ENCODE results near the gene PRSS21. TPM values are rescaled to one million over a fixed set of nuclear protein-coding genes. Genes with fewer than 3 reads are reported as not detected.

The PRSS21 gene
- total RNA-seq, 2 experiments from 2014 or later: 3.0 to 4.0 TPM

DNA sequence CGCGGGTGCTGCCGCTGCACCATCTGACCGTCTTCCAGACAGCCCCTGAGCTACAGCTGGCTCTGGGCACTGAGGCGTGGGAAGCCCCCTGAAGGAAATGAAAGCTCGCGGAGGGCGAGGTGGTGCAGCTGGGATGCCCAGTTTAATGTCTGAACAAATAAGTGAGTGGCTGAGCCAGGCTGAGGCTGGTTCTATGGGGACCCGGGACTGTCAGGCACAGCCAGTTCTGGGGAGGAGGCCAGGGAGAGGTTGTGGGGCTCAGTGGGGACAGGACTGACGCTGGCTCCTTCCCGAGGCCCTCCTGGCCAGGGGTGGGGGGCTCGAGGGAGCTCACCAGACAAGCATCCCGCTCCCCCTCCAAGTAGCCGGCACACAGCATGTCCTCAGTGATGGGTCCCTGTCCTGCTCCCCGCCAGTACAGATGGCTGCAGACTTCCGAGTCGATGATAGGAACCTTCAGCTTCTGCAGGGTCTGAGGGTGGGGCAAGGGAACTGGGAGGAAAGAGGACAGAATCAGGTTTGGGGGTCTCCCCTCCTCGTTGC, 36.6 kb downstream of the PRSS21 start:
- no peak for DNase-seq
- Mint-ChIP-seq H3K4me1 (peaks cover 5% of the 10 kb centered on the region), H3K36me3 (ENCODE audit: low read depth) (peaks cover 9% of the 10 kb centered on the region), H3K9me3 (peaks cover 13% of the 10 kb centered on the region), H3K27me3 (peaks cover 15% of the 10 kb centered on the region), H3K27ac (no peak overlapping the region), H3K4me3 (no peak overlapping the region)
- ChIA-PET CTCF (interaction anchor here (0.8 to 2.7 kb wide), 4 partner anchors 10 to 74 kb away, joined by 3 to 15 read pairs (median 6); no protein-coding TSS in a partner anchor), POLR2A (interaction anchor here (1.4 kb wide), 1 partner anchor 75 kb away, joined by 3 read pairs; no protein-coding TSS in a partner anchor)

DNA sequence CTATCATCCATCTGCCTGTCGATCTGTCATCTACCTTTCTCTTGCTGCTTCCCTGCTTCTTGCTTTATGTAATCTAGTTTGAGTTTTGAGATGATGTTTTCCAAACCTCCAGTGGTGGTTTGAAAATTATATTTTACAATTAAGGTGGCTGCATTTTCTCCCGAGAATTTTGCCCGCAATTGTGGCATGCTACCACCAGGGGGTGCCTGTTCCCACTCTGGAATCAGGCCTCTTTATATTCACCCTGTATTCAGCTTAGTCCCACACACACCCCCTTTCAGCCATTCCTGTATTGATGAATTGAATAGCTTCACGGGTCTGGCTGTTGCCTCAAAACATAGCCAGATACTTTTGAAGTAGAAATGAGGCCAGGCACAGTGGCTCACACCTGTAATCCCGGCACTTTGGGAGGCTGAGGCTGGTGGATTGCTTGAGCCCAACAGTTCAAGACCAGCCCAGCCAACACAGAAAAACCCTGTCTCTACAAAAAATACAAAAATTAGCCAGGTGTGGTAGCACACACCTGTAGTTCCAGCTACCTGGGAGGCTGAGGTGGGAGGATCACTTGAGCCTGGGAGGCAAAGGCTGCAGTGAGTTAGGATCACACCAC, 37.8 kb downstream of the PRSS21 start:
- H3K36me3 Mint-ChIP-seq (ENCODE audit: low read depth): peaks cover 9% of the 10 kb centered on the region

GRCh38 chr16:2855536-2855935, 38.5 kb downstream of the PRSS21 start:
- H3K27me3 Mint-ChIP-seq: peaks cover 12% of the 10 kb centered on the region
- no peak overlapping the region for H3K27ac Mint-ChIP-seq
- ChIA-PET CTCF (interaction anchor here (1.3 kb wide), 1 partner anchor 13 kb away, joined by 6 read pairs; no protein-coding TSS in a partner anchor), POLR2A (interaction anchor here (1.2 kb wide), 1 partner anchor 16 kb away, joined by 4 read pairs; no protein-coding TSS in a partner anchor)
- DNase-seq: no peak
- peaks cover 9% of the 10 kb centered on the region for H3K36me3 Mint-ChIP-seq (ENCODE audit: low read depth)
- no peak overlapping the region for H3K4me3 Mint-ChIP-seq
- H3K9me3 Mint-ChIP-seq: peaks cover 13% of the 10 kb centered on the region
- H3K4me1 Mint-ChIP-seq: peaks cover 5% of the 10 kb centered on the region

More for the DNA sequence above, 37.8 kb downstream of the PRSS21 start:
- peaks cover 5% of the 10 kb centered on the region for H3K4me1 Mint-ChIP-seq
- no peak overlapping the region for H3K4me3 Mint-ChIP-seq
- peaks cover 10% of the 10 kb centered on the region for H3K27me3 Mint-ChIP-seq
- DNase-seq: no peak
- peaks cover 13% of the 10 kb centered on the region for H3K9me3 Mint-ChIP-seq
- POLR2A ChIA-PET: interaction anchor here (0.6 to 1.3 kb wide), 2 partner anchors 17 to 27 kb away, joined by 3 read pairs; no protein-coding TSS in a partner anchor
- H3K27ac Mint-ChIP-seq: no peak overlapping the region
- CTCF ChIA-PET: interaction anchor here (0.8 to 2.7 kb wide), 5 partner anchors 9 to 66 kb away, joined by 3 to 15 read pairs (median 5); no protein-coding TSS in a partner anchor

- H3K4me3 Mint-ChIP-seq: no peak overlapping the region
- H3K36me3 Mint-ChIP-seq (ENCODE audit: low read depth): peaks cover 9% of the 10 kb centered on the region
- POLR2A ChIA-PET: interaction anchor here (1.2 kb wide), 1 partner anchor 17 kb away, joined by 4 read pairs; no protein-coding TSS in a partner anchor
- peaks cover 5% of the 10 kb centered on the region for H3K4me1 Mint-ChIP-seq
- H3K9me3 Mint-ChIP-seq: peaks cover 15% of the 10 kb centered on the region
- no peak for DNase-seq
- CTCF ChIA-PET: interaction anchor here (0.7 to 1.3 kb wide), 2 partner anchors 11 to 12 kb away, joined by 3 to 6 read pairs; no protein-coding TSS in a partner anchor
- H3K27me3 Mint-ChIP-seq: peaks cover 12% of the 10 kb centered on the region
- H3K27ac Mint-ChIP-seq: no peak overlapping the region
Measured at GRCh38 chr16:2856061-2856670, 39.1 kb downstream of the PRSS21 start.

GRCh38 chr16:2856686-2857450, 39.8 kb downstream of the PRSS21 start:
- Mint-ChIP-seq H3K27me3 (peaks cover 14% of the 10 kb centered on the region), H3K27ac (no peak overlapping the region), H3K36me3 (ENCODE audit: low read depth) (peaks cover 9% of the 10 kb centered on the region), H3K9me3 (peaks cover 20% of the 10 kb centered on the region), H3K4me1 (peaks cover 5% of the 10 kb centered on the region), H3K4me3 (no peak overlapping the region)
- POLR2A ChIA-PET: interaction anchor here (1.2 kb wide), 1 partner anchor 18 kb away, joined by 4 read pairs; no protein-coding TSS in a partner anchor
- CTCF ChIA-PET: interaction anchor here (0.7 to 1.3 kb wide), 2 partner anchors 11 kb away, joined by 3 to 6 read pairs; no protein-coding TSS in a partner anchor
- DNase-seq: no peak

DNA sequence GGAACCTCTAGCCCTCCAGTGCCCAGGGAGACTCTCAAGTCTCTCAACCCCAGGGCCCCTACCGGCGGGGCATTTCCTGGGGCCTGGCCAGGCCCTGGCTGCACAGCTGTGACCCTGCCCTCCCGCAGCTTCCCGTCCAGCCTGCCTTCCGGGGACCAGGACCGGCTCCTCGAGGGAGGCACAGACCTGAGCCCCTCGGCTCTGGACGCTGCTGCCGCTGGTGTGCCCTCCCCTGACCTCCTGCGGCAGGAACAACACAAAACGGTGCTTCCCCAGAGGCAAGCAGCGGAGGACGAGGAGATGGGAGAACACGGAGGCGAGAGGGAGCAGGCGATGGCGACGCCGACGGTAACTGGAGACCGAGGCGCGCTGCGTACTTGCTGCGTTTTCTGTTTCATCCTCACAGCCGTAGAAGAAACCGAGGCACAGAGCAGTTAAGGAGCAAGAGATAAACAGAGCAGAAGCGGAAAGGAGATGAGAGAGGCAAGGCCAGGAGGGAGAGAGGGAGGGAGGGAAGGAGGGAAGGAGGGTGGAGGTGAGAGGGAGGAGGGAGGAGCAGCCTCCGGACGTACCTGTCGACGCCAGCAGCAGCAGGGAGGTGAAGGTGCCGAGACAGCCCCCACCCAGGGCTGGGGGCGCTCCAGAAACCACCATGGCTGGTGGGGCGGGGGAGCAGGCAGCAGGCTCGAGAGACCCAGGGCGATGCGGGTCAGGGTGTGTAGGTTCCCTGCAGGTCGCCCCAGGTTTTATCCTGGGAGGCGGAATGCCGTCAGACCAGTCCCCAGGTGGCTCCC, 40.6 kb downstream of the PRSS21 start, which contains the start of gene PRSS22:
TSS of gene PRSS22 (minus strand) at position 720 of the 794 bp plus-strand sequence. CDS start at position 654, 66 bp downstream.
- DNase-seq: no peak
- no peak within 1 kb of the TSS for H3K27ac Mint-ChIP-seq
- CTCF ChIA-PET: no interaction called here

DNA sequence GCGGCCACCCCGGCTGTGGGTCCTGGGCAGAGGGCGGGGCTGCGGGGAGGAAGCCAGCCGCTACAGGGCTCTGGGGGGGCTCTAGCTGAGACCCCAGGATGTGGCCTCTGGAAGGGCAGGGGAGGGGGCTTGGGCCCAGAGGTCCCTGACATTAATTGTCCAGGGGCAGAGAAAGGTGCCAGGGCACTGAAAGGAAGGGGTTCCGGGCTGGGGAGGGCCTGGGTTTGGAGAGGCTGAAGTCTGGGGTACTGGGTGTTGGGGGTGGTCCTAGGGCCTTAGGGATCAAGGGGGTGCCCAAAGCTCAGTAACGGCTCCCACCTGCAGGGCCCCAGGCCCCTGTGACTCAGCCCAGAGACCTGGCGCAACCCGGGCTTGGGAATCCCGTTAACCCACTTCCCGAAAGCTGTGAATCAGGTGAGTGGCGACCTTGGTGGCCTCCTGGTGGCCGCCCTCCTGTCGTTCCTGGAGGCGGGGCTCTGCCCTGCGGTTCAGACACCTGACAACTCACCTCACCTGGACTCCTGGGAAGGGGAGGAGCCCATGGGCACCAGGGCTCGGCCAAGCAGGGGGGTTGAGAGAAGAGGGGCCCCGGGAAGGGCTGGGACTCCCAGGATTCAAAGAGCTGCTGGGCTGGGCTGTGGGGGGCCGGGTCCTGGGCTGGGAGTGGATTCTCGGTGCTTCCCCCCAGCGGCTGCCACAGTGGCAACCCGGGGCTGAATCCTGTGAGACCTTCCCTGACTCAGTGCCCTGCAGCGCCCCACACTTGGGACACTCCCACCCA, 41.4 kb downstream of the PRSS21 start:
- CTCF ChIA-PET: no interaction called here
- Mint-ChIP-seq H3K36me3 (ENCODE audit: low read depth) (peaks cover 9% of the 10 kb centered on the region), H3K4me1 (peaks cover 5% of the 10 kb centered on the region), H3K4me3 (no peak overlapping the region), H3K27me3 (peaks cover 14% of the 10 kb centered on the region), H3K27ac (no peak overlapping the region), H3K9me3 (peaks cover 20% of the 10 kb centered on the region)
- no peak for DNase-seq
- POLR2A ChIA-PET: no interaction called here

More for the DNA sequence above, 40.6 kb downstream of the PRSS21 start, which contains the start of gene PRSS22:
- Mint-ChIP-seq H3K9me3 (peaks cover 20% of the 10 kb centered on the region), H3K27me3 (peaks cover 14% of the 10 kb centered on the region), H3K4me1 (peaks cover 5% of the 10 kb centered on the region), H3K36me3 (ENCODE audit: low read depth) (peaks cover 9% of the 10 kb centered on the region), H3K4me3 (peak within 1 kb of the TSS; percentile 43)
- POLR2A ChIA-PET: no interaction called here

DNA sequence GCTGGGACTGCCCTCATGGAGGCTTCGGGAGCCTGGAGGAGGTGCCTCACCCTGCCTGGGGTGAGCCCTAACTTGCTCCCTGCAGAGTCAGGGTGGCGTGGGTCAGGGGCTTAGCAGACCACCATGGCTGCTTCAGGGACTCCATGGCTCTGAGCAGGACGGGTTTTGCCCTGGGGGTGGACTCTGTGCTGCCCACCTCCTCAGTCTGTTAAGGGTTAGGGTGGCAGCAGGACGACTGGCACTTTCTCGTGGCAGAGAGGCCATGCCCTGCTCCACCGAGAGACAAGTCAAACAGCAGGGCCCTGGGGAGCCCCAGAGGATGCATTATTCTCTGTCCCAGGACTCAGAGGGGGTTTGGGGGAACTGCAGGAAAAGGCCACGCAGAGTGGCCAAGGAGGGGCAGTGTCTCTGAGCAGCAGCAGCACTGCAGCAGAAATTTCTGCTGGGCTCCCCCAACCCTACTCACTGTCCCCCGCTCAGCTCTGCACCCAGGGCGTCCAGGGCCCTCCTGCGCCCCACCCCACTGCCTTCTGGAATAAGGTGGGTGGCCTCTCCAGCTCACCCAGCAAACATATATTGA, 42.7 kb downstream of the PRSS21 start:
- H3K4me3 Mint-ChIP-seq: no peak overlapping the region
- ChIA-PET POLR2A (no interaction called here), CTCF (interaction anchor here (0.6 kb wide), 1 partner anchor 36 kb away, joined by 3 read pairs; no protein-coding TSS in a partner anchor)
- H3K9me3 Mint-ChIP-seq: peaks cover 10% of the 10 kb centered on the region
- H3K27ac Mint-ChIP-seq: no peak overlapping the region
- H3K4me1 Mint-ChIP-seq: peaks cover 5% of the 10 kb centered on the region
- peaks cover under 1% of the 10 kb centered on the region for H3K36me3 Mint-ChIP-seq (ENCODE audit: low read depth)
- no peak for DNase-seq
- H3K27me3 Mint-ChIP-seq: peaks cover 16% of the 10 kb centered on the region

GRCh38 chr16:2860826-2861567, 44.0 kb downstream of the PRSS21 start:
- CTCF ChIA-PET: no interaction called here
- H3K9me3 Mint-ChIP-seq: peaks cover 7% of the 10 kb centered on the region
- H3K4me3 Mint-ChIP-seq: no peak overlapping the region
- peaks cover 18% of the 10 kb centered on the region for H3K27me3 Mint-ChIP-seq
- H3K4me1 Mint-ChIP-seq: peaks cover 5% of the 10 kb centered on the region
- peak; percentile 39 for DNase-seq
- H3K36me3 Mint-ChIP-seq (ENCODE audit: low read depth): no peaks in the 10 kb centered on the region
- POLR2A ChIA-PET: no interaction called here
- H3K27ac Mint-ChIP-seq: no peak overlapping the region

DNA sequence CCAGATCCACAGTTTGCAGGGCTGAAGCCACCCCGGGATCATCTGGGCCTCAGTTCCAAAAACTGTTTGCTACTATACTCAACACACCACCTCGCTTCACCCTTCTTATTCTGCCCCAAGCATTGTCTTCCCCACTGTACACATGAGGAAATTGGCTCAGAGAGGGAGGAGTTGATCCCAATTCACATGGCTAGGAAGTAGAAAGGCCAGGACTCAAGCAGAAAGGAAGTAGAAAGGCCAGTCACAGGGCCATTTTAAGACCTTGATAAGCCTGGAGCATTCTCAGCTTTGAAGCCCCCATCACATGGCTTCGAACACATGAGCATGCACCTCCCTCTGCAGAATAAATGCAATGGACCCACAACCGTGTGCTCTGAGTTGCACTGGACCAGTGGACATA, 48.6 kb downstream of the PRSS21 start:
- Mint-ChIP-seq H3K27me3 (peaks cover 9% of the 10 kb centered on the region), H3K36me3 (ENCODE audit: low read depth) (no peaks in the 10 kb centered on the region), H3K4me1 (peaks cover 24% of the 10 kb centered on the region), H3K9me3 (peaks cover 7% of the 10 kb centered on the region), H3K27ac (no peak overlapping the region), H3K4me3 (no peak overlapping the region)
- ChIA-PET POLR2A (no interaction called here), CTCF (interaction anchor here (1.1 to 1.5 kb wide), 2 partner anchors 27 to 61 kb away, joined by 3 to 4 read pairs; no protein-coding TSS in a partner anchor)
- DNase-seq: no peak

Measured in activated CD4-positive, alpha-beta memory T cell treated with anti-CD3 and anti-CD28 coated beads, Interleukin-2, amount 10 ng/mL, durations not matched to agents 7 days and 5 days (primary cell).